ENCODE data around the gene AOPEP. TPM values are rescaled to one million over a fixed set of nuclear protein-coding genes. Genes with fewer than 3 reads are reported as not detected.
A peak's percentile ranks its signal among the peaks of the same experiment; 100 is the strongest.

AOPEP gene
- total RNA-seq, 1 experiment from 2014 or later, result 15.0 TPM

DNA sequence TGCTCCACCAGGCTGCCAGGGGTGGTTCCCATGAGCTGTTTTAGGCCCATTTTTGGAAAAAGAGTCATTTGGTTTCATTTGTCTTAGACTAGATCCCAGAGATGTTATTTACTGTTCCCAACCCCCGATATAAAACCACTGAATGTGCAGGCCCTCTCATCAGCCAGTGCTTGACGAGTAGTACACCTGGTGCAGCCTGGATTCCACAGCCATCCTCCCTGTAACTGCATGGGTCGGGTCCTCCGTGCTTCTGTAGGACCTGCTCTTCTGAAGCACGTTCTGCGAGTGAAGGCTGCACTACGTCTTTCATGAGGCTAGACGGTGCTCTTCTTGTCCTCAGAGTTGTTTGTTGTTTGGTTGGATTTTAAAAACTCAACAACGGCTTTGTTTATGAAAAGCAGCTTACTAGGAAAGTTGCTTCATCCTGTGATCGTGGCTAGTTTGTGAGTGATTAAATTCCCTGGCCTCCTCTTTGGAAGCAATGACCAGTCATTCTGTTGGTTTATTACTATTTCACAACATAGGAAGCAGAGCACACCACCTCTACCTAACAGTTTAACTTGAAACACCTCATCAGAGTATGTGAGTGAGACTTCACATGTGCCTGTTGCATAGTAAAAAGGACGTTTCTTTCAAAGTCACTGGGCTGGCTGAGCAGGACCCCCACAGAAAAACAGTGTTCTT is 135.2 kb downstream of the AOPEP start:
- H3T11ph ChIP-seq (ENCODE audit: low read length), result no peak overlapping the region
- peaks cover 0 to 8% (median 5%) of the 10 kb centered on the region in 3 experiments; a peak in 3 of 7 replicates for H3K36me3 Mint-ChIP-seq (ENCODE audit: insufficient read depth in 1 of 3, low read depth in 3 of 3)
- H2BK15ac ChIP-seq (ENCODE audit: low read depth, low read length), result no peak overlapping the region
- no peak overlapping the region for H3K18ac ChIP-seq (ENCODE audit: insufficient read length, low read depth, low read length)
- H2AFZ ChIP-seq (ENCODE audit: low read length), result no peak overlapping the region
- H2BK20ac ChIP-seq (ENCODE audit: low read depth, low read length, poor library complexity, severe bottlenecking), result no peak overlapping the region
- H3K27me3 Mint-ChIP-seq (ENCODE audit: low read depth), result no peaks in the 10 kb centered on the region
- H3K9me3 ChIP-seq (ENCODE audit: control insufficient read depth, low read depth, low read length), result no peaks in the 10 kb centered on the region
- no peaks in the 10 kb centered on the region for H3K79me2 ChIP-seq (ENCODE audit: insufficient read depth, low read length)
- H2BK120ac ChIP-seq (ENCODE audit: low read depth, low read length, poor library complexity, severe bottlenecking), result no peak overlapping the region
- peaks cover 5% of the 10 kb centered on the region for H3K4me1 ChIP-seq (ENCODE audit: insufficient read depth, low read length)
- no peak overlapping the region for H3K23ac ChIP-seq (ENCODE audit: insufficient read length, low read depth, low read length)
- H4K5ac ChIP-seq (ENCODE audit: insufficient read length, low read depth, low read length), result no peak overlapping the region
- TF ChIP-seq, protein P1, sequence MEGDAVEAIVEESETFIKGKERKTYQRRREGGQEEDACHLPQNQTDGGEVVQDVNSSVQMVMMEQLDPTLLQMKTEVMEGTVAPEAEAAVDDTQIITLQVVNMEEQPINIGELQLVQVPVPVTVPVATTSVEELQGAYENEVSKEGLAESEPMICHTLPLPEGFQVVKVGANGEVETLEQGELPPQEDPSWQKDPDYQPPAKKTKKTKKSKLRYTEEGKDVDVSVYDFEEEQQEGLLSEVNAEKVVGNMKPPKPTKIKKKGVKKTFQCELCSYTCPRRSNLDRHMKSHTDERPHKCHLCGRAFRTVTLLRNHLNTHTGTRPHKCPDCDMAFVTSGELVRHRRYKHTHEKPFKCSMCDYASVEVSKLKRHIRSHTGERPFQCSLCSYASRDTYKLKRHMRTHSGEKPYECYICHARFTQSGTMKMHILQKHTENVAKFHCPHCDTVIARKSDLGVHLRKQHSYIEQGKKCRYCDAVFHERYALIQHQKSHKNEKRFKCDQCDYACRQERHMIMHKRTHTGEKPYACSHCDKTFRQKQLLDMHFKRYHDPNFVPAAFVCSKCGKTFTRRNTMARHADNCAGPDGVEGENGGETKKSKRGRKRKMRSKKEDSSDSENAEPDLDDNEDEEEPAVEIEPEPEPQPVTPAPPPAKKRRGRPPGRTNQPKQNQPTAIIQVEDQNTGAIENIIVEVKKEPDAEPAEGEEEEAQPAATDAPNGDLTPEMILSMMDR (conservative IDR thresholded peaks at IDR 0.05), result no peak
- H3K4me2 ChIP-seq (ENCODE audit: insufficient read depth, insufficient read length, low read length), result no peak overlapping the region
- H3K27ac Mint-ChIP-seq, result peak overlapping the region in 2 of 3 experiments; percentile 13 to 20; a peak in 1 of 7 replicates
- H3K9me3 Mint-ChIP-seq, result no peaks in the 10 kb centered on the region
- H4K91ac ChIP-seq (ENCODE audit: insufficient read length, low read depth, low read length), result no peak overlapping the region
- H3K23me2 ChIP-seq (ENCODE audit: insufficient read length, low read depth, low read length, poor library complexity, severe bottlenecking), result no peaks in the 10 kb centered on the region
- H3K14ac ChIP-seq (ENCODE audit: insufficient read depth, low read length), result no peak overlapping the region
- no peak overlapping the region for H2AK5ac ChIP-seq (ENCODE audit: insufficient read length, low read length)
- no peaks in the 10 kb centered on the region for H4K20me1 ChIP-seq (ENCODE audit: control insufficient read depth, insufficient read depth, insufficient read length)
- WGBS (ENCODE audit: extremely low coverage, insufficient read length, low lambda C conversion rate), result no CpG with 5 or more reads among the region's 11 CpGs
- H3K27me3 ChIP-seq (ENCODE audit: insufficient read depth, low read length), result no peaks in the 10 kb centered on the region
- H3K56ac ChIP-seq (ENCODE audit: insufficient read length, low read depth, low read length), result no peak overlapping the region
- H3K9ac ChIP-seq (ENCODE audit: extremely low read depth, insufficient read length, low read length), result no peak overlapping the region
- no peak for DNase-seq
- no peak overlapping the region for H2BK5ac ChIP-seq (ENCODE audit: insufficient read length, low read length)
- no peak overlapping the region for H4K8ac ChIP-seq (replicated peaks; ENCODE audit: insufficient read length, low read depth, low read length)
- H3K27ac ChIP-seq (ENCODE audit: insufficient read length, low read depth, low read length), result no peak overlapping the region
- no peaks in the 10 kb centered on the region for H3K79me1 ChIP-seq (ENCODE audit: insufficient read depth, low read depth, low read length, poor library complexity, severe bottlenecking)
- H3K4me3 Mint-ChIP-seq, result no peak overlapping the region
- no peak overlapping the region for H3K4ac ChIP-seq (ENCODE audit: low read depth, low read length)
- peaks cover 11 to 18% of the 10 kb centered on the region in 2 experiments for H3K4me1 Mint-ChIP-seq
- no peak overlapping the region for H2BK12ac ChIP-seq (ENCODE audit: insufficient read length, low read depth, low read length)
